GM19395 (cell line): ENCODE measurements around the gene NOBOX.
A peak's percentile ranks its signal among the peaks of the same experiment; 100 is the strongest.
"Not testable (repeated sequence)": the region's sequence is repeated elsewhere in the genome, so short reads cannot be mapped to it uniquely, and the experiment has no call there.

Experiments used
- ATAC-seq: cut with Tn5 transposase; IDR thresholded peaks from one replicate; pipeline ENCODE4 v1.9.1; 2021; ENCODE audit warnings: mild to moderate bottlenecking, moderate library complexity; ENCODE audit not compliant: unreplicated experiment

Gene NOBOX

DNA sequence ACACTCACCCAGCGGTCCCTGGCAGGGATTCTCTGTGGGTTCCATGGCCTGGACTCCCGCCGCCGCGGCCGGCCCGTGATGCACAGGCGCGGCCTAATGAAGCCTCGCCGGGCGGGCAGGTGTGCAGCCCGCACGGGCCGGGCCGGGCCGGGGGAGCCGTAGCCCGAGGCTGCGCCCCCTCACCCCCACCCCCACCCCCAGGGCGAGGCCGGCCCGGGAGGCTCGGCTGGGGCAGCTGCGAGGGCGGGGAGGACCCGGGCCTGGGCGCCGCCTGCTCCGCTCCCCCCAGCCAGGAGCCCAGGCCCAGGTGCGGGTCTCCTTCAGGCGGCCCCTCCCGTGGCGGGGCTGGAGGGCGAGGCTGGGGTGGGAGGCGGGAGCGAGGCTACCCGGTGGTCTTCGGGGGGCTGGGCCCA lies at the start of gene NOBOX:
NOBOX (minus strand) TSS at position 45 of the 413 bp plus-strand sequence.
- ATAC-seq: no peak

GRCh38 chr7:144452064-144452463 lies 48.6 kb upstream of the NOBOX start:
- peak; percentile 69 for ATAC-seq

DNA sequence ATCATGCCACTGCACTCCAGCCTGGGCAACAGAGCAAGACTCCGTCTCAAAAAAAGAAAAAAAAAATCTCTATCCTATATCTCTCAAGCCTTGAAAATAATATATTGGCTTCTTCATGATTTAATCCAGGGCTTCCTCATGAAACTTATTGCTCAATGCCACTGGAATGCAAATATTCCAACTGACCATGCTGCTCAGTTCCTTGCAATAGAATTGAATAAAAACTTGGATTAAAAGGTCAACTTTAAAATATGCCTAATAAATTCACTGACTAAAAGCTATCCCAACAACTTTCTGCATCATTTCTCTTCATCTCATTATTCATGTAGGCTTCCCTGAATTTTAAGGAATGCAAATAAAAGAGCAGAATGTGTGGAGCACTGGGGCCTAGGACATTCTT lies 42.1 kb upstream of the NOBOX start:
- no peak for ATAC-seq

- no peak for ATAC-seq
Measured at GRCh38 chr7:144439717-144440205, 36.3 kb upstream of the NOBOX start.

GRCh38 chr7:144438759-144439158 lies 35.3 kb upstream of the NOBOX start:
- ATAC-seq: no peak

DNA sequence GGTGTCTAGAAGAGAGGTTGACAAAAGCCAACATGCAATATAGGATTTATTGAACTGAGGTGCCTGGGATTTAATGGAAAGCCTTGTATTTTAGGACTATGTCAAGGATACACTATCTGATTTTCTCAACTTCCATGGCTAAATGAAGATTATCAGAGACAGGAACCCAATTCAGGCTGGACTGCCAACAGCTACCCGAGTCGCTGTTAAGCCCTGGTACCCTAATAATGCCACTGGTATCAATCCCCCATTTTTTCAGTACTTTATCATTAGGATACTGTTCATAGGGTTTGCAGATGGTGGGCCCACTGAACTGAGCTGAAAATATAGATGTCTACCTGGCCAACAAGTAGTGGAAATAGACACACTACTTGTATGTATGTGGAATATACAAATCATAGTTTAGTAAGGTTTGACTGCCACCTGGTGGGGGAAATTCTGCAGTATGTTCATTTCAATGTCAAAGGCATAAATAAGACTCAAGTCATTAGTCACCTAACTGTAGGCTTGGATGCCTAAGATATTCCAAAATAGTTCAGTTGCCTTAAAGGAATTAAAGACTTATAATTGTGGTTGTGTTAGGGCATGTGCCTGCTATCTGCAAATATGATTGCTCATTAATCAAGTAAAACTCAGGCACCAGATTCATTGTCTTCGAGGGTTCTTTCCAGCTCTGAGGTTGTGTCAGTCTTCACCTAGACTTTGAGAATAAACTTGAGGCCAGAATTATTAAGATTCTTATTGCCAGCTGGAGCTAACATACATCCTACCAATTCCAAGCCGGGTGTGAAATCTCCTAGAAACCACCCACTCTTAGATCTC lies 34.1 kb upstream of the NOBOX start:
- peak; percentile 71 for ATAC-seq

DNA sequence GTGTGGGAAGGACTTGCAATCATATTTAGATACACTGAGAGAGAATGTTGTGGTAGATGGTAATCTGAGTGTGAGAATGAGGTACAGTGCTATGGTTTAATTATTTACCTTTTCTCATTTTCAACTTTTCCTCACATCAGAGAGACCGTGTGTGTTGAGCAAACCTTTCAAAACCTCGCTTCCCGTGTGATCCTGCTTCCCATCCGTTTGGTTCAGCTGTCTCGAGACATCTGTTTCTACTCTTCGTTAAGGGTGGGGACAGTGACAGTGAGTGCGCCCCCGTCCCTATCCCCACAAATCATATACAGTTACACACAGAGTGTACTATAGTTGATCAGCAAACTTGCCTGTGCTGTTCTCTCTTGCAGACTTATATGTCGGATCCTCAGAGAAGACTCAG lies 33.0 kb upstream of the NOBOX start:
- ATAC-seq: no peak

- no peak for ATAC-seq
Measured at GRCh38 chr7:144428431-144428830, 24.9 kb upstream of the NOBOX start.

DNA sequence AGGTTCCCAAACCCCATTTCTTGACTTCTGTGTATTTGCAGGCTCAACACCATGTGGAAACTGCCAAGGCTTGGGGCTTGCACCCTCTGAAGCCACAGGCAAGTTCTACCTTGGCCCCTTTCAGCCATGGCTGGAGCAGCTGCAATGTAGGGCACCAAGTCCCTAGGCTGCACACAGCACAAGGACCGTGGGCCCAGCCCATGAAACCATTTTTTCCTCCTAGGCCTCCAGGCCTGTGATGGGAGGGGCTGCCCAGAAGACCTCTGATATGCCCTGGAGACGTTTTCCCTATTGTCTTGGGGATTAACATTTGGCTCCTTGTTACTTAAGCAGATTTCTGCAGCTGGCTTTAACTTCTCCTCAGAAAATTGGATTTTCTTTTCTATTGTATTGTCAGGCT lies 24.0 kb upstream of the NOBOX start:
- ATAC-seq: not testable (repeated sequence)

DNA sequence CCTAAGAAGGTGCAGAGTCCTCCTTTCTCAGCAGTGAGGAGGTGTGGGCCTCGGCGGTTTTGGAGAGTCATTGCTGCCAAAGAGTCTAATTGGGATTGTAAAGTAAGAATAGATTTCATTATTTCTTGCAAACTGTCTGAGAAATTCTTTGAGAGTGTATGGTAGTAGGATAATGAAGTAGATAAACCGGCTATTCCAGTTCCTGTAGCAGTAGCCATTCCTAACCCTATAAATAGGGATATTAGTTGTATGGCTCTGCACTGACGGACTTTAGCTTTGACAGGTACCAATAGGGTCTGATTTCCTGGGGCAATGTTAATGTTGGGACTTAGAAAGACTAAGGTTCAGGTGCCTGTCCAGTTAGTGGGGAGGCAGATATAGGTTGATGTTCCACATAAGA lies 15.4 kb upstream of the NOBOX start:
- ATAC-seq: not testable (repeated sequence)

- ATAC-seq: no peak
Measured at GRCh38 chr7:144416341-144416740, 12.8 kb upstream of the NOBOX start.

DNA sequence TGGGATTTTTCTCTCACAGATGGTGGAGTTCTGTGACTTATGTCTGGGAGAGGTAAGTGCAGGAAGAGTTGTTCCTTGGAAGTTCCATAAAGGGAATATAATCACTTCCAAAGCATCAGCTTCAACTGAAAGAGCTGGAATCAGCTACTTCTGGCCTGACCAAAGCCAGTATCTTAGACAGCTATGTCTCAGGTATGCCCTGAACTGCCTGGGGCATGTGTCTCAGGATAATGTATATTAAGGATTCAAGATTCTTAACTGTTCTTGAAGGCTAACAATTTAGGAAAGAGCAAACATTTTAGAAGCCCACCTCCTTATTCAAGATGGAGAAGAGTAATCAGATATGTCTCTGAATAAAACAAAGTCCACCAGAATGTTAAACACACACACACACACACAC lies 12.4 kb upstream of the NOBOX start:
- no peak for ATAC-seq

DNA sequence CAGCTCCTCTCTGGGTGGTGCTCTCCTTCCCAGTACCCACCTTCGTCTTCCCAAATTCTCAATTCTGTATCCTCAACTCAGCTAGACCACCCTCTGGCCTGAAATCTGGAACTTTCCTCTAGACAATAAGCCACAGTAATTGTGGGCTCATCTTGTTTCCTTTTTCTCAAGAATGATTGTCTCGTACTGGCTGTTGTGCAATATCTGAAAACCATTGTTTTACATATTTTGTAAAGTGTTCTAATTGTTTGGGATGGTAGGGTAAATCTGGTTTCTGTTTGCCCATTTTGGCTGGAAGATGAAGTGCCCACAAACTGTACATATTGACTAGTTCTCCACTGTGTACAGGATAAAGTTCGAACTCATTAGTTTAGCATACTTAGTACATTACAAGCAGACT lies 11.3 kb upstream of the NOBOX start:
- ATAC-seq: no peak

DNA sequence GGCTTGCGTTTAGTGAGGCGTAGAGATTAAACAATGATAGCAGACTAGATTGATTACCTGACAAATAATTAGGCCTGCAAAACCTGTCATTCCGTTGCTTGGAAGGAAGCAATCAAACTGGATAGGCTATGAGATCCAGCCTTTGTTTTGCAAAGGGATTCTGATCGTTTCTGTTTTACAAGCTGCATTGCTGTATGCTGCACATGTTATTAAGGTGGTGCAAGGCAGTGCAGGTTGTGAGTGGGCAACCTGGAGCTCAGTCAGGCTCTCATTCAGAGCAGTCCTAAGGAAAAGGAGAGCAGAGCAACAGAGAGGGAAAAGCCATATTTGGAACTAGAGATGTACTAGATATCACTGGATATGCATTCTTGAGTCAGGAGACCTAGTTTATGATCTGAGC lies 6.9 kb upstream of the NOBOX start:
- no peak for ATAC-seq

GRCh38 chr7:144408121-144408520 lies 4.6 kb upstream of the NOBOX start:
- ATAC-seq: no peak

DNA sequence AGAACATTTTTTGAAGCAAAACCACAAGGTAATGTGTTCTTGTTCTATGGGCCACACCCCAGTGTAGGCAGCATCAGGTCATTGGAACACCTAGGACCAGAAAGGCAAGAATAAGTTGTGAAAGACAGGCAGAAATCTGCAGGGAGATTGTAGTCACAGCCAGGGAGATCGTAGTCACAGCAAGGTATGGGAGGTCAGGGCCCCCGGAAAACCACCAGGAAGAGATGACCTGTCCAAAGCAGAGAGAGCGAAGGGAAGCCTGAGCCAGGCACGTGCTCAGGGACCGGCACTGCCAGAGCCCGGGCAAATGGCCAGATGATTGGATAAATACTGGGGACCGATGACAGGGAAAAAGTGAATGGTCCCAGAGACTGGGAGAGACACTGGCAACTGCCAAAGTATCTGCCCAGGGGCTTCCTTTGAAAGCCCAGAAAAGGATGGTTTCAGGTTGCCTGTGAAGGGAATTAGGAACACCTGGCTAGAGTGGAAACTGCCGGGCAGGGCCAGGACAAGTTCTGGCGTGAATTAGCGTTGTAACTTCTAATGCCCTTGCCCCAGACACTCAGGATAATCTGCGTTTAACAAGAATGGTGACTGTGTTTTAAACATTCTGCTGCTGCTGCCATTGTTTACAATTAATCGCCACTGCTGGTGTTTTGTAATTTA lies 3.9 kb upstream of the NOBOX start:
- no peak for ATAC-seq

- ATAC-seq: no peak
Measured at GRCh38 chr7:144404946-144405345, 1.5 kb upstream of the NOBOX start.

DNA sequence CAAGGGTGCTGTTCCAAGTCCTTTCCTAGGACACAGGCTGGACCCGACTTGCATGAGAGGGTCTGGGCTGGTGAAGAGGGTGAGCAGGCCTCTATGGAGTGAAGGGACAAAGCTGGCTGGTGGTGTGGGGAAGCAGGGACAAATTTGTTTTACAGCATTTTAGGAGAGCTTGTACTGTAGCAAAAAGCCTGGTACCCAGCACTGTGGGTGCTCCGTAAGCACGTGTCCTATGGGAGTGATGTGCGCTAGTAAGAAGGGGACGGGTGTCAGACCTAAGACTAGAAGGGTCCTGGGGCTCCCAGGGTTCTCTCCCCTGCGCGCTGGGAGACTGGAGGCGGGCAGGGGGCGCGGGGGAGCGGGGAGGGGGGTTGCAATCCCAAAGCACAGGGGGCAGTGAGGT lies 391 bp downstream of the NOBOX start:
- ATAC-seq: no peak

DNA sequence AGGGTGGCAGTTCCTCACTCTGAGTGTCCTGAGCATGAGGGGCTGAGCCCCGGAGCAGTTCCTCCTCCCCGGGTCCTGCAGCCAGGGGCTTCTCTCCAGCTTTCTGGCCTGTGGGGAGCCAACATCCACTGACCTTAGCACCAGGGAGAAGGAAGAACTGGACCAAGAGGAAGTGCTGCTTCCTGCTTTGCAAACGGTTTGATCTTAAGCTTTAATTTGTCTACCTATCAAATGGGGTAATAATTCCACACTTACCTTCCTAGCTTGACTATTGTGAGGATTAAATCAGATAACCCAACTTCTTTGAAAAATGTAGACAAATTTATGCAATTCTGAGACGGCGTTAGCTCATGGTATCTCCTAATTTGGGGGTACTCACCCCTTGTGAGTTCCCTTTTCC lies 2.0 kb downstream of the NOBOX start:
- no peak for ATAC-seq

DNA sequence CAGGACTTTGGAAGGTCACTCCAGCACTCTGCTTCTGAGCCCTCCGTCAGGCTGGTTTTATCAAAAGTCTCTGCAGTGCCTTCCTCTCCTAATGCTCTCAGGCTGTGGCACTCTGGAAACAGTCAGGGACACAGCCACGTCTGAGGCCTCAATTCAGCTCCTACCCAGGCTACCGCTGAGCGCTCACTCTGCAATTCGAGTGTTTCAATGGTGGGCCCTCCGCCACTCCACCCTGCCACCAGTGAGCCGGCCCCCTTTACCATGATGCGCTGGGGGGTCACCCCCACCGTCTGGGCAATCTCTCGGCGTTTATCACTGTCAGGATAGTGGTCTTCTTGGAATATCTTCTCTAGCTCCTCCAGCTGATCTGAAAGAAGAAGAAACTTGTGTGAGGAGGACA lies 3.5 kb downstream of the NOBOX start:
- no peak for ATAC-seq

GRCh38 chr7:144398911-144399310 lies 4.6 kb downstream of the NOBOX start:
- no peak for ATAC-seq

DNA sequence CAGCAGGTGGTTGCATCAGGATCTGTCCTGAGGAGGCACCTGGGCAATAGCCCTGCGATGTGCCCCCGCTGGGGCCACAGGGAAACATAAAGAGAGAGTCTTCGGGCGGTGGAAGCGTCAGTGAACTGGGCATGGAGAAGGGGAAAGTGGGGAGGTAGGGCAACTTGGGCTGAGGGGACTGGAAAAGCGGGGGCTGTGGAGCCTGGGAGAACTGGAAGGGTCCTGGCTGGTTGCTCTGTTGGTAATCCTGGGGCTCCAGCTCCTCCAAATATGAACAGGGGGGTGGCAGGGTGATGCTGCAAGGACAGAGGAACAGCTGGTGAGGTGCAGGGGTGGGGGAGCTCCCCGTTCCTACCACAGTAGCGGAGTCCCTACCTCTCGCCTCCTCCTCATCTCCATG lies 5.2 kb downstream of the NOBOX start:
- ATAC-seq: no peak
